Liver (tissue), 3 donors: ENCODE measurements around the gene WNT7B.

Experiments
- CTCF ChIP-seq: fragments of 150-350 bp; IDR thresholded peaks from 2 replicates; pipeline ENCODE4 v1.5.1; 2017; ENCODE audit warnings: improper control_type of control experiment, low read depth, low read length; ENCODE audit not compliant: missing input control
- GABPA ChIP-seq, 2 donors: IDR thresholded peaks in 1 of 2; conservative IDR thresholded peaks in 1 of 2; 2 replicates each; pipeline ENCODE4 v1.6.1; 2016; ENCODE audit warnings: antibody characterized with exemption in 2 of 2, mild to moderate bottlenecking in 1 of 2, moderate library complexity in 1 of 2
- HNF4G ChIP-seq: IDR thresholded peaks from 2 replicates; pipeline ENCODE4 v1.6.1; 2016; ENCODE audit warnings: antibody characterized with exemption
- RAD21 ChIP-seq, 2 donors: IDR thresholded peaks; 2 replicates each; pipeline ENCODE4 v1.6.1; 2016; ENCODE audit warnings: antibody characterized with exemption in 2 of 2, mild to moderate bottlenecking in 2 of 2
- ZBTB33 ChIP-seq: IDR thresholded peaks from 2 replicates; pipeline ENCODE4 v1.6.1; 2016; ENCODE audit warnings: antibody characterized with exemption
- donor health status: healthy.
- donor health status: healthy.

DNA sequence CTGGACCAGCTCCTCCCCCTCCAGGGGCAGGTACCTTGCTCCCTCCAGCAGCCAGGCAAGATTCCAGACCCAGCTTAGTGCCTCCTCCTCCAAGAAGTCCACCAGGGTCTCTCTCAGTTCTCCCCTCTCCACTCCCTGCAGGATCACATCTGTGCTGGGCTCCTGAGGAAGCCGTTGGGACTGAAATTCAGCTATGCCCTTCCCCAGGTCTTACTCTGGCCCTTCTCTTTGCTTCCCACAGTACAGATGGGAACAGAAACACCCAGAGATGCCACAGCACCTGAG is 14.6 kb downstream of the WNT7B start:
- TF ChIP-seq CTCF: no peak
- TF ChIP-seq HNF4G: no peak
- no peak for TF ChIP-seq GABPA (IDR thresholded peaks at IDR 0.05 in 1 of 2, conservative IDR thresholded peaks at IDR 0.05 in 1 of 2)
- TF ChIP-seq RAD21 (IDR thresholded peaks at IDR 0.05): no peak
- no peak for TF ChIP-seq ZBTB33
